Neural cell (in vitro differentiated cells): ENCODE measurements around the gene URGCP. TPM values are rescaled to one million over a fixed set of nuclear protein-coding genes. Genes with fewer than 3 reads are reported as not detected.
A peak's percentile ranks its signal among the peaks of the same experiment; 100 is the strongest.

Experiments used
- H2AFZ ChIP-seq: fragments of 200-600, 300-800 bp; sonication (generic), shearing (Covaris generic); 2 replicates; pipeline ENCODE4 v1.6.0; 2014; ENCODE audit warnings: low read depth, mild to moderate bottlenecking, antibody characterized with exemption, low read length, moderate library complexity
- H3F3A ChIP-seq: fragments of 200-600 bp; shearing (Covaris generic); 2 replicates; pipeline ENCODE4 v1.6.1; 2016; ENCODE audit warnings: mild to moderate bottlenecking, moderate library complexity, mixed read lengths, antibody characterized with exemption, low read length; ENCODE audit not compliant: insufficient read depth, poor library complexity, severe bottlenecking
- H3K27ac ChIP-seq: fragments of 200-600, 300-800 bp; sonication (generic), shearing (Covaris generic); 2 replicates; pipeline ENCODE4 v1.5.1; 2014; ENCODE audit warnings: mild to moderate bottlenecking, low read length, moderate library complexity
- H3K27me3 ChIP-seq: fragments of 300-800, 200-600 bp; sonication (generic), shearing (Covaris generic); 2 replicates; pipeline ENCODE4 v1.6.0; 2014; ENCODE audit warnings: mild to moderate bottlenecking, low read depth, low read length, moderate library complexity; ENCODE audit not compliant: insufficient read depth
- H3K36me3 ChIP-seq: fragments of 300-800, 200-600 bp; sonication (generic), shearing (Covaris generic); 2 replicates; pipeline ENCODE4 v1.5.1; 2014; ENCODE audit warnings: mild to moderate bottlenecking, antibody characterized with exemption, low read length, moderate library complexity; ENCODE audit not compliant: insufficient read depth
- H3K4me2 ChIP-seq: fragments of 300-800, 200-600 bp; sonication (generic), shearing (Covaris generic); 2 replicates; pipeline ENCODE4 v1.6.0; 2014; ENCODE audit warnings: mild to moderate bottlenecking, low read length
- H3K4me3 ChIP-seq: fragments of 300-800, 200-600 bp; sonication (generic), shearing (Covaris generic); 2 replicates; pipeline ENCODE4 v1.5.1; 2014; ENCODE audit warnings: mild to moderate bottlenecking, low read length, moderate library complexity
- H3K79me2 ChIP-seq: fragments of 200-600 bp; shearing (Covaris generic); replicated peaks from 2 replicates; pipeline ENCODE4 v1.6.0; 2014; ENCODE audit warnings: mild to moderate bottlenecking, low read length, moderate library complexity; ENCODE audit not compliant: insufficient read depth
- H3K9ac ChIP-seq: fragments of 300-800, 200-600 bp; sonication (generic), shearing (Covaris generic); 2 replicates; pipeline ENCODE4 v1.6.1; 2016; ENCODE audit warnings: mild to moderate bottlenecking, low read length, mixed read lengths
- H3K9me2 ChIP-seq: fragments of 200-600 bp; shearing (Covaris generic); 2 replicates; pipeline ENCODE4 v1.6.1; 2016; ENCODE audit warnings: mild to moderate bottlenecking, low read length, mixed read lengths; ENCODE audit not compliant: insufficient read depth
- H3K9me3 ChIP-seq: fragments of 200-600, 300-800 bp; sonication (generic), shearing (Covaris generic); 2 replicates; pipeline ENCODE4 v1.6.1; 2016; ENCODE audit warnings: mild to moderate bottlenecking, mixed run types, low read length, moderate library complexity, mixed read lengths
- H4K20me1 ChIP-seq: fragments of 200-600 bp; shearing (Covaris generic); 2 replicates; pipeline ENCODE4 v1.6.1; 2016; ENCODE audit warnings: mild to moderate bottlenecking, mixed run types; ENCODE audit not compliant: insufficient read depth
- EP300 ChIP-seq: fragments of 450-650 bp; conservative IDR thresholded peaks from 2 replicates; pipeline ENCODE4 v1.6.1; 2014; ENCODE audit warnings: antibody characterized with exemption, mild to moderate bottlenecking, moderate library complexity; ENCODE audit not compliant: poor library complexity, severe bottlenecking
- EZH2 ChIP-seq: fragments of 200-600, 300-800 bp; shearing (Covaris generic), sonication (generic); IDR thresholded peaks from 2 replicates; pipeline ENCODE4 v1.6.1; 2014; ENCODE audit warnings: antibody characterized with exemption, low read length, borderline replicate concordance, mild to moderate bottlenecking; ENCODE audit not compliant: insufficient read depth, poor library complexity, severe bottlenecking
- MXI1 ChIP-seq: fragments of 450-650 bp; conservative IDR thresholded peaks from 2 replicates; pipeline ENCODE4 v1.6.1; 2014; ENCODE audit warnings: antibody characterized with exemption, mild to moderate bottlenecking; ENCODE audit not compliant: poor library complexity, severe bottlenecking
- POLR2AphosphoS5 ChIP-seq: IDR thresholded peaks from 2 replicates; pipeline ENCODE4 v1.6.1; 2012
- RAD21 ChIP-seq: fragments of 450-650 bp; conservative IDR thresholded peaks from 2 replicates; pipeline ENCODE4 v1.6.1; 2014; ENCODE audit warnings: antibody characterized with exemption, mild to moderate bottlenecking, moderate library complexity
- SMC3 ChIP-seq: fragments of 450-650 bp; conservative IDR thresholded peaks from 2 replicates; pipeline ENCODE4 v1.6.1; 2014; ENCODE audit warnings: antibody characterized with exemption, mild to moderate bottlenecking, moderate library complexity; ENCODE audit not compliant: poor library complexity
- TAF1 ChIP-seq: IDR thresholded peaks from 2 replicates; pipeline ENCODE4 v1.6.1; 2012; ENCODE audit warnings: low read depth
- polyA plus RNA-seq: library from polyadenylated mRNA; depleted of rRNA; stranded (reverse); fragments of >200 nt; gene quantifications from 2 replicates; pipeline ENCODE4 v1.2.3, GENCODE V29; 2014
- TF ChIP-seq, protein P1 (sequence below): fragments of 450-650 bp; IDR thresholded peaks from 2 replicates; pipeline ENCODE4 v1.5.1; 2014; ENCODE audit warnings: antibody characterized with exemption, mild to moderate bottlenecking, moderate library complexity; ENCODE audit not compliant: poor library complexity, severe bottlenecking
- TF ChIP-seq, protein P2 (sequence below): IDR thresholded peaks from 2 replicates; pipeline ENCODE4 v1.6.1; 2012; ENCODE audit warnings: borderline replicate concordance

The URGCP gene
- polyA plus RNA-seq, 1 donor from 2014 or later = 43.0 TPM

DNA sequence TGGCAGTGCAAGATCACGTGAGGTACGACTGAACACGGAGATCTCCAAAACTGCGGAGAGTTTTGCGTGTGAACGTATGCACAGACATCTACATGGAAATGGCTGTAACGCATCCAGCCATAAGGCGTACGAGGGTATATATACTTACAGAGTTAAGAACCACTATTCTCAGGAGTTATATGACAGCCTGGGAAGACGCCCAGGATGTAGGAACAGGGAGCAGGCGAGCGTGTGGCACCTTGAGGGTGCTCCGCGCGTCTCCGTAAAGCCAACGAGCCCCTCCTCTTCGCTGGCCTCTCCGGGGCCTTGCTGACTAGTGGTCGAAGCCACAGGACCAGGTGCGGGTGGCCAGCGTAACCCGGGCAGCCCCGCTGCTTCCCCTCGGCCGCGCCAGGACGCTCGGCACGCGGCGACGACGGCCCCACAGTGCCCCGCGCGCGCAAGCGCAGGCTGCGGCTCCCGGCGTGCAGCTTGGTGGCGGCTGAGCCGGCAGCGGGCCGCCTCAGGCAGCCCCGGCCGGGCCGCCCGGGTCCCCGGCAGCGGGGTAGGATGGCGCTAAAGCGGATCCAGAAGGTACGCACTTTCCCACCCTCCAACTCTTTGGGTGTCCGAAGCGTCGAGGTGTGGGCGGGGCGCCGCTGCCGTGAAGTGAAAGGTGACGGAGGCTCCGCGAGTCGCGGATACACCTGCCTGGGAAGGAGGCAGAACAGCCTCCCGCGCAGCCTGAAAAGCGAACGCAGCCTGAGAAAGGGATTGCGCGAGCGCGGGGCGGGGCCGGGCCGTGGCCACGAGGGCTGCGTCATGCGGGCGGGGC lies 19.8 kb upstream of the URGCP start, which contains the start of gene UBE2D4:
Gene UBE2D4, plus strand, starts transcription at position 453 of the 814 bp plus-strand sequence. Its CDS starts 97 bp downstream, at position 550.
- Histone ChIP-seq H3K79me2 (no peaks in the 10 kb centered on the region), H3K9me2 (no peaks in the 10 kb centered on the region), H3K27me3 (no peaks in the 10 kb centered on the region), H3F3A (no peaks in the 10 kb centered on the region), H3K36me3 (no peaks in the 10 kb centered on the region), H3K9me3 (no peaks in the 10 kb centered on the region), H2AFZ (peak within 1 kb of the TSS; percentile 56), H3K27ac (peak within 1 kb of the TSS; percentile 87), H4K20me1 (no peaks in the 10 kb centered on the region), H3K9ac (peak within 1 kb of the TSS; percentile 81), H3K4me2 (peak within 1 kb of the TSS; percentile 99), H3K4me3 (peak within 1 kb of the TSS; percentile 85)
- TF ChIP-seq EZH2 = no peak
- peak; percentile 51 for TF ChIP-seq SMC3
- TF ChIP-seq EP300 = peak; percentile 70
- TF ChIP-seq, protein P1, sequence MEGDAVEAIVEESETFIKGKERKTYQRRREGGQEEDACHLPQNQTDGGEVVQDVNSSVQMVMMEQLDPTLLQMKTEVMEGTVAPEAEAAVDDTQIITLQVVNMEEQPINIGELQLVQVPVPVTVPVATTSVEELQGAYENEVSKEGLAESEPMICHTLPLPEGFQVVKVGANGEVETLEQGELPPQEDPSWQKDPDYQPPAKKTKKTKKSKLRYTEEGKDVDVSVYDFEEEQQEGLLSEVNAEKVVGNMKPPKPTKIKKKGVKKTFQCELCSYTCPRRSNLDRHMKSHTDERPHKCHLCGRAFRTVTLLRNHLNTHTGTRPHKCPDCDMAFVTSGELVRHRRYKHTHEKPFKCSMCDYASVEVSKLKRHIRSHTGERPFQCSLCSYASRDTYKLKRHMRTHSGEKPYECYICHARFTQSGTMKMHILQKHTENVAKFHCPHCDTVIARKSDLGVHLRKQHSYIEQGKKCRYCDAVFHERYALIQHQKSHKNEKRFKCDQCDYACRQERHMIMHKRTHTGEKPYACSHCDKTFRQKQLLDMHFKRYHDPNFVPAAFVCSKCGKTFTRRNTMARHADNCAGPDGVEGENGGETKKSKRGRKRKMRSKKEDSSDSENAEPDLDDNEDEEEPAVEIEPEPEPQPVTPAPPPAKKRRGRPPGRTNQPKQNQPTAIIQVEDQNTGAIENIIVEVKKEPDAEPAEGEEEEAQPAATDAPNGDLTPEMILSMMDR = peak; percentile 33
- peak; percentile 58 for TF ChIP-seq RAD21
- TF ChIP-seq, protein P2, sequence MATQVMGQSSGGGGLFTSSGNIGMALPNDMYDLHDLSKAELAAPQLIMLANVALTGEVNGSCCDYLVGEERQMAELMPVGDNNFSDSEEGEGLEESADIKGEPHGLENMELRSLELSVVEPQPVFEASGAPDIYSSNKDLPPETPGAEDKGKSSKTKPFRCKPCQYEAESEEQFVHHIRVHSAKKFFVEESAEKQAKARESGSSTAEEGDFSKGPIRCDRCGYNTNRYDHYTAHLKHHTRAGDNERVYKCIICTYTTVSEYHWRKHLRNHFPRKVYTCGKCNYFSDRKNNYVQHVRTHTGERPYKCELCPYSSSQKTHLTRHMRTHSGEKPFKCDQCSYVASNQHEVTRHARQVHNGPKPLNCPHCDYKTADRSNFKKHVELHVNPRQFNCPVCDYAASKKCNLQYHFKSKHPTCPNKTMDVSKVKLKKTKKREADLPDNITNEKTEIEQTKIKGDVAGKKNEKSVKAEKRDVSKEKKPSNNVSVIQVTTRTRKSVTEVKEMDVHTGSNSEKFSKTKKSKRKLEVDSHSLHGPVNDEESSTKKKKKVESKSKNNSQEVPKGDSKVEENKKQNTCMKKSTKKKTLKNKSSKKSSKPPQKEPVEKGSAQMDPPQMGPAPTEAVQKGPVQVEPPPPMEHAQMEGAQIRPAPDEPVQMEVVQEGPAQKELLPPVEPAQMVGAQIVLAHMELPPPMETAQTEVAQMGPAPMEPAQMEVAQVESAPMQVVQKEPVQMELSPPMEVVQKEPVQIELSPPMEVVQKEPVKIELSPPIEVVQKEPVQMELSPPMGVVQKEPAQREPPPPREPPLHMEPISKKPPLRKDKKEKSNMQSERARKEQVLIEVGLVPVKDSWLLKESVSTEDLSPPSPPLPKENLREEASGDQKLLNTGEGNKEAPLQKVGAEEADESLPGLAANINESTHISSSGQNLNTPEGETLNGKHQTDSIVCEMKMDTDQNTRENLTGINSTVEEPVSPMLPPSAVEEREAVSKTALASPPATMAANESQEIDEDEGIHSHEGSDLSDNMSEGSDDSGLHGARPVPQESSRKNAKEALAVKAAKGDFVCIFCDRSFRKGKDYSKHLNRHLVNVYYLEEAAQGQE = peak; percentile 84
- peak; percentile 76 for TF ChIP-seq TAF1
- TF ChIP-seq MXI1 = peak; percentile 94
- TF ChIP-seq POLR2AphosphoS5 = peak; percentile 97

DNA sequence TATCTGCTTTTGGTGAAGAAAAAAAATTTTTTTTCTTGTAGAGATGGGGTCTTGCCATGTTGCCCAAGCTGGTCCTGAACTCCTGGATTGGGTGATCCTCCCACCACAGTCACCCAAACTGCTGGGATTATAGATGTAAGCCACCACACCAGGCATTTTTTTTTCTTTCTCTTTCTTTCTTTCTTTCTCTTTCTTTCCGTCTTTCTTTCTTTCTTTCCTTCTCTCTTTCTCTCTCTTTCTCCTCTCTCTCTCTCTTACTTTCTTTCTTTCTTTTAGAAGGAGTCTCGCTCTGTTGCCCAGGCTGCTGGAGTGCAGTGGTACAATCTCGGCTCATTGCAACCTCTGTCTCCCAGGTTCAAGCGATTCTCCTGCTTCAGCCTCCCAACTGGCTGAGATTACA lies 16.3 kb upstream of the URGCP start:
- Histone ChIP-seq H3K27ac (no peak overlapping the region), H3K9me2 (no peaks in the 10 kb centered on the region), H3K36me3 (no peaks in the 10 kb centered on the region), H3K9me3 (no peaks in the 10 kb centered on the region), H4K20me1 (no peaks in the 10 kb centered on the region), H3K4me2 (no peak overlapping the region), H3F3A (no peaks in the 10 kb centered on the region), H3K9ac (no peak overlapping the region), H3K79me2 (no peaks in the 10 kb centered on the region), H3K4me3 (no peak overlapping the region), H2AFZ (no peak overlapping the region), H3K27me3 (no peaks in the 10 kb centered on the region)
- TF ChIP-seq EZH2 (no peak), POLR2AphosphoS5 (no peak), SMC3 (no peak), RAD21 (no peak), EP300 (no peak), TAF1 (no peak), MXI1 (no peak)
- TF ChIP-seq, protein P1 = no peak
- TF ChIP-seq, protein P2 = no peak
